Stimulated activated CD4-positive, alpha-beta T cell treated with anti-CD3 and anti-CD28 coated beads, TNF-alpha, amount 100 ng/mL, for 48 hours (primary cell): ENCODE results near the gene CST3.
"Not testable (repeated sequence)": the region's sequence is repeated elsewhere in the genome, so short reads cannot be mapped to it uniquely, and the experiment has no call there.

ENCODE experiments used
- DNase-seq, 3 donors: peaks; one replicate each; pipeline ENCODE4 v3.0.0-alpha.2; 2020; ENCODE audit warnings: low read depth in 3 of 3

CST3 gene

GRCh38 chr20:23662276-23662870, 24.6 kb upstream of the CST3 start:
- no peak for DNase-seq

GRCh38 chr20:23661002-23661429, 23.3 kb upstream of the CST3 start:
- no peak for DNase-seq

GRCh38 chr20:23659989-23660837, 22.5 kb upstream of the CST3 start:
- DNase-seq, result no peak

GRCh38 chr20:23659610-23659988, 21.8 kb upstream of the CST3 start:
- not testable (repeated sequence) for DNase-seq

- DNase-seq, result no peak
Measured at GRCh38 chr20:23658989-23659609, 21.3 kb upstream of the CST3 start.

GRCh38 chr20:23658336-23658735, 20.6 kb upstream of the CST3 start:
- no peak for DNase-seq

- no peak for DNase-seq
Measured at GRCh38 chr20:23657202-23657601, 19.4 kb upstream of the CST3 start.

GRCh38 chr20:23656372-23656771, 18.6 kb upstream of the CST3 start:
- DNase-seq, result no peak

GRCh38 chr20:23655491-23656211, 17.9 kb upstream of the CST3 start:
- no peak for DNase-seq

GRCh38 chr20:23654717-23655116, 17.0 kb upstream of the CST3 start:
- no peak for DNase-seq

GRCh38 chr20:23654000-23654399, 16.2 kb upstream of the CST3 start:
- DNase-seq, result no peak

GRCh38 chr20:23653400-23653938, 15.7 kb upstream of the CST3 start:
- DNase-seq, result no peak

GRCh38 chr20:23652926-23653325, 15.2 kb upstream of the CST3 start:
- no peak for DNase-seq

- DNase-seq, result no peak
Measured at GRCh38 chr20:23652371-23652770, 14.6 kb upstream of the CST3 start.

GRCh38 chr20:23651117-23651516, 13.4 kb upstream of the CST3 start:
- DNase-seq, result no peak

- no peak for DNase-seq
Measured at GRCh38 chr20:23649830-23650417, 12.2 kb upstream of the CST3 start.

- no peak for DNase-seq
Measured at GRCh38 chr20:23649242-23649641, 11.5 kb upstream of the CST3 start.

- no peak for DNase-seq
Measured at GRCh38 chr20:23647346-23647745, 9.6 kb upstream of the CST3 start.

GRCh38 chr20:23646106-23646873, 8.5 kb upstream of the CST3 start:
- DNase-seq, result no peak

GRCh38 chr20:23645575-23645974, 7.8 kb upstream of the CST3 start:
- DNase-seq, result no peak

- DNase-seq, result no peak
Measured at GRCh38 chr20:23644164-23644563, 6.4 kb upstream of the CST3 start.
